Suprapubic skin (tissue), 4 donors: ENCODE data around the gene IQSEC3.

Experiments used
- CTCF ChIP-seq, 2 donors: fragments of 200-600 bp in 1 of 2; fragments of 450-650 bp in 1 of 2; sonication (generic) in 1 of 2; IDR thresholded peaks; one replicate each; pipeline ENCODE4 v1.5.1; 2016 to 2019; ENCODE audit warnings: antibody characterized with exemption in 2 of 2, mild to moderate bottlenecking in 1 of 2, moderate library complexity in 1 of 2
- EP300 ChIP-seq: sonication (generic); formaldehyde crosslinking; IDR thresholded peaks from one replicate; pipeline ENCODE4 v1.6.1; 2017; ENCODE audit warnings: antibody characterized with exemption
- POLR2A ChIP-seq, 2 donors: fragments of 450-650 bp; IDR thresholded peaks; one replicate each; pipeline ENCODE4 v1.6.1; 2017; ENCODE audit warnings: antibody characterized with exemption in 2 of 2, mild to moderate bottlenecking in 2 of 2, moderate library complexity in 2 of 2
- POLR2AphosphoS5 ChIP-seq, 3 donors: sonication (generic); formaldehyde crosslinking; IDR thresholded peaks; one replicate each; pipeline ENCODE4 v1.6.1; 2017; ENCODE audit warnings: antibody characterized with exemption in 3 of 3

GRCh38 chr12:87856-88255, 21.3 kb downstream of the IQSEC3 start:
- no peak for TF ChIP-seq CTCF (IDR thresholded peaks at IDR 0.05)
- no peak for TF ChIP-seq POLR2A (IDR thresholded peaks at IDR 0.05)
- no peak for TF ChIP-seq EP300
- no peak for TF ChIP-seq POLR2AphosphoS5 (IDR thresholded peaks at IDR 0.05)
